Uterus (tissue), 4 donors: Measurements from ENCODE around the gene ATP8A2. TPM values are rescaled to one million over a fixed set of nuclear protein-coding genes. Genes with fewer than 3 reads are reported as not detected.

Experiments used
- DNase-seq, 2 donors: peaks; one replicate each; pipeline ENCODE4 v3.0.0-alpha.2; 2019 to 2020
- H3K27ac ChIP-seq, 2 donors: fragments of 200-600 bp; sonication (generic); 1 replicate in 1 of 2; 2 replicates in 1 of 2; pipeline ENCODE4 v1.5.1; 2016 to 2018
- H3K27me3 ChIP-seq, 2 donors: fragments of 200-600 bp; sonication (generic); one replicate each; pipeline ENCODE4 v1.5.1; 2018 to 2019; ENCODE audit warnings: control low read depth in 1 of 2
- H3K36me3 ChIP-seq, 2 donors: fragments of 200-600 bp; sonication (generic); one replicate each; pipeline ENCODE4 v1.5.1; 2019; ENCODE audit warnings: control low read depth in 1 of 2
- H3K4me1 ChIP-seq, 2 donors: fragments of 200-600 bp; sonication (generic); one replicate each; pipeline ENCODE4 v1.5.1; 2018 to 2019; ENCODE audit warnings: control low read depth in 1 of 2
- H3K4me3 ChIP-seq, 2 donors: fragments of 200-600 bp; sonication (generic); 1 replicate in 1 of 2; 2 replicates in 1 of 2; pipeline ENCODE4 v1.5.1; 2018 to 2019; ENCODE audit warnings: mild to moderate bottlenecking in 1 of 2
- H3K9me3 ChIP-seq, 2 donors: fragments of 200-600 bp; sonication (generic); one replicate each; pipeline ENCODE4 v1.5.1; 2019; ENCODE audit warnings: control low read depth in 1 of 2
- POLR2A ChIP-seq, 2 donors: fragments of 450-650 bp; IDR thresholded peaks; one replicate each; pipeline ENCODE4 v1.6.1; 2016; ENCODE audit warnings: antibody characterized with exemption in 2 of 2, mild to moderate bottlenecking in 1 of 2, moderate library complexity in 1 of 2
- intact Hi-C: fragments of 100-400 bp; cut with DNase I; formaldehyde crosslinking; loops from one replicate; pipeline ENCODE4 v1.15.1; 2023; ENCODE audit warnings: low total_unique reads
- total RNA-seq, 4 donors: library from RNA; depleted of rRNA in 3 of 4; stranded (reverse); fragments of >200 nt in 3 of 4; gene quantifications; one replicate each; pipeline versions ENCODE4 v1.1.0 to v1.2.4, GENCODE V29; 2014 to 2023
- TF ChIP-seq, protein P1 (sequence below), 4 experiments: fragments of 200-600 bp in 2 of 4; fragments of 450-650 bp in 2 of 4; sonication (generic) in 2 of 4; IDR thresholded peaks; one replicate each; pipeline ENCODE4 v1.5.1; 2016 to 2019; ENCODE audit warnings: antibody characterized with exemption in 4 of 4, mild to moderate bottlenecking in 2 of 4, moderate library complexity in 1 of 4
- donor health status: DM: yes; HTN: yes; CAD: no.

The ATP8A2 gene
- total RNA-seq, 4 donors from 2014 or later: 0.64 to 21.4 TPM; not detected in 2

GRCh38 chr13:26052337-26052736, 680.6 kb downstream of the ATP8A2 start:
- Histone ChIP-seq H3K9me3 (no peaks in the 10 kb centered on the region), H3K4me3 (no peak overlapping the region), H3K4me1 (peaks cover 0 to 13% of the 10 kb centered on the region in 2 donors), H3K36me3 (no peaks in the 10 kb centered on the region), H3K27me3 (peaks cover 0 to 37% of the 10 kb centered on the region in 2 donors), H3K27ac (no peak overlapping the region)
- no peak for TF ChIP-seq POLR2A (IDR thresholded peaks at IDR 0.05)
- TF ChIP-seq, protein P1, sequence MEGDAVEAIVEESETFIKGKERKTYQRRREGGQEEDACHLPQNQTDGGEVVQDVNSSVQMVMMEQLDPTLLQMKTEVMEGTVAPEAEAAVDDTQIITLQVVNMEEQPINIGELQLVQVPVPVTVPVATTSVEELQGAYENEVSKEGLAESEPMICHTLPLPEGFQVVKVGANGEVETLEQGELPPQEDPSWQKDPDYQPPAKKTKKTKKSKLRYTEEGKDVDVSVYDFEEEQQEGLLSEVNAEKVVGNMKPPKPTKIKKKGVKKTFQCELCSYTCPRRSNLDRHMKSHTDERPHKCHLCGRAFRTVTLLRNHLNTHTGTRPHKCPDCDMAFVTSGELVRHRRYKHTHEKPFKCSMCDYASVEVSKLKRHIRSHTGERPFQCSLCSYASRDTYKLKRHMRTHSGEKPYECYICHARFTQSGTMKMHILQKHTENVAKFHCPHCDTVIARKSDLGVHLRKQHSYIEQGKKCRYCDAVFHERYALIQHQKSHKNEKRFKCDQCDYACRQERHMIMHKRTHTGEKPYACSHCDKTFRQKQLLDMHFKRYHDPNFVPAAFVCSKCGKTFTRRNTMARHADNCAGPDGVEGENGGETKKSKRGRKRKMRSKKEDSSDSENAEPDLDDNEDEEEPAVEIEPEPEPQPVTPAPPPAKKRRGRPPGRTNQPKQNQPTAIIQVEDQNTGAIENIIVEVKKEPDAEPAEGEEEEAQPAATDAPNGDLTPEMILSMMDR (IDR thresholded peaks at IDR 0.05): no peak
- DNase-seq: no peak
- intact Hi-C loops: no loop called here

DNA sequence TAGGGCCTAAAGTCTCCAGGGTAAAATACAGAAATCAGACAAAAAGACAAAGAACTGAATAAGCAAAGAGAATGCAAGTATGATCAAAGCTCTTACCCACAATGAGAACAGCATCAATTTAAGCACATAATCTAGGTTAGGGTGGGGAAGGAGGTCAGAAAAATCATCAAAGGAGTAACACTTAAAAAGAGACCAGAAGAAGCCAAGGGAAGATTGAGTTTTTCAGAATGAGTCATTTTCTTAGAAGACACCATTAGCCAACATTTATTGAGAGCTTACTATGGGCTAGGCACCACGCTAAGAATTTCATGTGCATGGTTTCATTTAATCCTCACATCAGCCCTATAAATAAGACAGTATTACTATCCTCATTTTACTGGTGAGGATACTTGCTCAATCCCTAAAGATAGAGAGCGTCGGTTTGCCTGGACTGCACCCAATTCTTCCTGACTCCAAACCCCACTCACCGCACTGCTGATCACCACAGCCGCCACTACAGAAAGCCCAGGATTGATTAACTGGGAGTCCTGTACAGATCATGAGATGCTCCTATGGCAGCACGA, 681.7 kb downstream of the ATP8A2 start:
- no peak for TF ChIP-seq POLR2A (IDR thresholded peaks at IDR 0.05)
- TF ChIP-seq, protein P1 (IDR thresholded peaks at IDR 0.05): no peak
- no peaks in the 10 kb centered on the region for H3K36me3 ChIP-seq
- no peaks in the 10 kb centered on the region for H3K9me3 ChIP-seq
- no peak overlapping the region for H3K4me3 ChIP-seq
- peaks cover 0 to 13% of the 10 kb centered on the region in 2 donors for H3K4me1 ChIP-seq
- H3K27ac ChIP-seq: no peak overlapping the region
- intact Hi-C loops: no loop called here
- H3K27me3 ChIP-seq: peaks cover 0 to 25% of the 10 kb centered on the region in 2 donors
- no peak for DNase-seq

DNA sequence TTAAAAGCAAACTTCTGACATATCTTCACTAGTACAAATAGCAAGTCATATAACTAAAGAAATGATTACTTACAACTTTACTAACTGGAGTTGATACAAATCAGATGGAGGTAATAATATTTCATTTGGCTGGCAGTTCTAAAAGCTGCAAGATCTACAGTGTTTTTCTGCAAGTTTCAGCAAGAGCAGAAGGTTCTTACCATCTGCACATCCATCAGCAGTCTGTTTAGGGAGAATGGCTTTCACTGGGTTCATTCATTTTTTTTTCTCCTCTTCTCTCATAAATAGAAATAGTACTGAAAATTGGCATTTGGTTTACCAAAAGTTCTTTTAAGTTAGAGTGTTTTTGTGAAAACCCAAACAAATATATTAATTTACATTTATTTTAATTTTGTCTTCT, 683.1 kb downstream of the ATP8A2 start:
- H3K27ac ChIP-seq: no peak overlapping the region
- no peaks in the 10 kb centered on the region for H3K9me3 ChIP-seq
- intact Hi-C loops: no loop called here
- TF ChIP-seq POLR2A (IDR thresholded peaks at IDR 0.05): no peak
- TF ChIP-seq, protein P1 (IDR thresholded peaks at IDR 0.05): no peak
- H3K27me3 ChIP-seq: peaks cover 0 to 11% of the 10 kb centered on the region in 2 donors
- H3K4me3 ChIP-seq: no peak overlapping the region
- peaks cover 0 to 13% of the 10 kb centered on the region in 2 donors for H3K4me1 ChIP-seq
- no peaks in the 10 kb centered on the region for H3K36me3 ChIP-seq
- DNase-seq: no peak

- Histone ChIP-seq H3K36me3 (no peaks in the 10 kb centered on the region), H3K4me1 (no peaks in the 10 kb centered on the region), H3K27ac (no peak overlapping the region), H3K4me3 (no peak overlapping the region), H3K27me3 (no peaks in the 10 kb centered on the region), H3K9me3 (no peaks in the 10 kb centered on the region)
- intact Hi-C loops: no loop called here
- TF ChIP-seq, protein P1 (IDR thresholded peaks at IDR 0.05): no peak
- no peak for TF ChIP-seq POLR2A (IDR thresholded peaks at IDR 0.05)
- DNase-seq: no peak
Measured at GRCh38 chr13:26058704-26059103, 686.9 kb downstream of the ATP8A2 start.

DNA sequence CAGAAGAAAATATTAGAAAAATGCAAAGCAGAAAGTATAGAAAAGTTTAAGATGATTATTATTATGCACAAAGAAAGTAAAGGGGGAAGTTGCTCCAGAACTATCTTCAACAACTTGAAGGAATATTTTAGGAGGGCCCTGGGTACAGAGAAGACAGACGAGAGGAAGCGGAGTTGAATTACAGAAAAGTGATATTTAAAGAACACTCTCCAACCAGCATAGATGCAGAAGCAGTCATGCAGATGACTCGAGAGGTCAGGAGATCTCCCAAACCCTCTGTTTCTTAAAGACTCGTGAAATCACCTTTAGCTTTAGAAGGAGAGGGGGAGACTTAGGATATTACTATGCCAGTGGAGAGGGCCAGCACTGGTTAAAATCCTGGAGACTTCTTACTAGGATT, 688.6 kb downstream of the ATP8A2 start:
- DNase-seq: no peak
- intact Hi-C loops: no loop called here
- no peak overlapping the region for H3K4me3 ChIP-seq
- no peaks in the 10 kb centered on the region for H3K27me3 ChIP-seq
- no peaks in the 10 kb centered on the region for H3K4me1 ChIP-seq
- TF ChIP-seq, protein P1 (IDR thresholded peaks at IDR 0.05): no peak
- no peak for TF ChIP-seq POLR2A (IDR thresholded peaks at IDR 0.05)
- no peak overlapping the region for H3K27ac ChIP-seq
- H3K9me3 ChIP-seq: no peaks in the 10 kb centered on the region
- no peaks in the 10 kb centered on the region for H3K36me3 ChIP-seq
